ENCODE data around the gene PTBP3.
"Not testable (repeated sequence)": the region's sequence is repeated elsewhere in the genome, so short reads cannot be mapped to it uniquely, and the experiment has no call there.

Gene PTBP3

DNA sequence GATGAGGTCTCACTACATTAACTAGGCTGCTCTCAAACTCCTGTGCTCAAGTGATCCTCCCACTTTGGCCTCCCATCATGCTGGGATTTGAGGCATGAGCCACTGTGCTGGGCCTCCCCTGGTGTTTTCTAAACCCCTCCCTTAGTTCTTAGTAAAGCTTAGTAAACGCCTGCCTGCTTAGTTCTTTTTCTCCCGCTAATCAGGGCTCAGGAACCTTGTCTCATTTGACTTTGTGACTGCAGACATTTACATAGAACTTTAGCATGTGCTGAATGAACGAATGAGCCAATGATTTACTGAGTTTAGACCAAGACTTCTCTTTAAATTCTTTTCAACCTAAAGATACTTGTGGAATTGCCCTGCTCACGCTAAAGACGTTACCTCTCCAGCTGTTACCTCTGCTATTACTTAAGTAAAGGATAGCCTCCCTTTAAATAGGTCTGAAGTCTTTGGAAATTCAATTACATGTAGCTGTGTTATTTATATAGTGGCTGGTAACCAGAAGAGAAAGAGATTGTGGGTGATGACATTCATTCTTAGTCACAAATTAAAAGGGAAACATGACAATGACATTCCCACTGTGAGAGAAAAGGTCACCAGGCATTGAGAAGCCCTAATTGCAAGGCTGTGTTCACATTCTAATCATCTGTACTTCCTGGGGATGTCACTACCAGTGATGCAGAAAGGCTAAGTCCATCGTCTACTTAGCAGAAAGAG is 139.7 kb downstream of the PTBP3 start:
- DNase-seq = no peak

DNA sequence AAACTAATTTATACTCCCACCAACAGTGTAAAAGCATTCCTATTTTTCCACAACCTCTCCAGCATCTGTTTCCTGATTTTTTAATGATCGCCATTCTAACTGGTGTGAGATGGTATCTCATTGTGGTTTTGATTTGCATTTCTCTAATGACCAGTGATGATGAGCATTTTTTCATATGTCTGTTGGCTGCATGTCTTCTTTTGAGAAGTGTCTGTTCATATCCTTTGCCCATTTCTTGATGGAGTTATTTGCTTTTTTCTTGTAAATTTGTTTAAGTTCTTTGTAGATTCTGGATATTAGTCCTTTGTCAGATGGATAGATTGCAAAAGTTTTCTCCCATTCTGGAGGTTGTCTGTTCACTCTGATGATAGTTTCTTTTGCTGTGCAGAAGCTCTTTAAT is 143.1 kb downstream of the PTBP3 start:
- DNase-seq = not testable (repeated sequence)

DNA sequence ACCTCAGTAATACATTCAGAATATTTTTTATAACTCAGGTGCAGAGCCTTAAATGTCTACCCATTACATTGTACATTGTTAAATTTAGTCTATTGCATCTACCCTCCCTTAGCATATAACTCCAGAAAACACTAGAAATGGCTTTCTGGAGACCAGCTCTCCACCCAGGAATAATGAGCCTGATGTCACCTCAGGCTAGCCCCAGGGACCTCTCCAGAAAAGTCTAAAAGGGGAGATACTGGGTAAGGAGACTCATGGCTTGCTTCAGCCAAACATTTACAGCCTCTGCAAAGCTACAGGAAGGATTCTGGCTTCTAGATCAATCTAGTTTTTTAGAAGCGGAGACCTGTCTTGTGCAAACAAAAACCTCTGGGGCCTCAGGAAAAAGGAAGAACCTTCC is 144.5 kb downstream of the PTBP3 start:
- no peak for DNase-seq

DNA sequence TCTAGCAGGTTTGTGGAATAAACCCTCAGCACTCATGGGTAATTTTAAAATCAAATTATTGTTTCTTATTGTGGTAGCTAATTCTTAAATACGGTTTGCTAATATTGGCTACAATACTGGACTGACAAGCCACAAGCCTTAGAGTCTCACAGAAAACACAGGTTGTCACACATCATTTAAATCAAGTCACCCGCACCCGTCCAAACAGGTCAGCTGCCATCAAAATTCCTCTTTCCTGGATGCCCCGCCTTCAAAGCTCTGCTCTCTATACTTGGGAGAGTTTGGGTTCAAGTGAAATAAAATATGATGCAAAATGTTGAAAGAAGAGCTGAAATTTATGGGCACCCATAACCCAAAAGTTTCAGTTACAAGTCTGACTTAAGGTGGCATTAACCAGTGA is 146.0 kb downstream of the PTBP3 start:
- no peak for DNase-seq

DNA sequence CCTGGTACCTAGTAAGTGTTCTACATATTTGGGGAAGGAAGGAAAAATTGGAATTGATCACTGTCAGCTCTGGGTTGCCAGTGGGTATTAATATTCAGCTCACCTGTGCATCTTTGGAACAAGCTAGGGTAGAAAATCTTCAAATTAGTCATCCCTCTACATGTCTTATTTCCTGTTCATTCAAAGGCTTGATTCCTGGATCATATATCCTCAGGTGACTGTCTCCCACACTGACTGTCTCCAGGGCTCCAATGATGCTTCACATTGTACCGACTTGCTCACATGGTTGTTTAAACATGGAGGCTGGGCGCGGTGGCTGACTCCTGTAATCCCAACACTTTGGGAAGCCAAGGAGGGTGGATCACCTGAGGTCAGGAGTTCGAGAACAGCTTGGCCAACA is 146.7 kb downstream of the PTBP3 start:
- DNase-seq = no peak

DNA sequence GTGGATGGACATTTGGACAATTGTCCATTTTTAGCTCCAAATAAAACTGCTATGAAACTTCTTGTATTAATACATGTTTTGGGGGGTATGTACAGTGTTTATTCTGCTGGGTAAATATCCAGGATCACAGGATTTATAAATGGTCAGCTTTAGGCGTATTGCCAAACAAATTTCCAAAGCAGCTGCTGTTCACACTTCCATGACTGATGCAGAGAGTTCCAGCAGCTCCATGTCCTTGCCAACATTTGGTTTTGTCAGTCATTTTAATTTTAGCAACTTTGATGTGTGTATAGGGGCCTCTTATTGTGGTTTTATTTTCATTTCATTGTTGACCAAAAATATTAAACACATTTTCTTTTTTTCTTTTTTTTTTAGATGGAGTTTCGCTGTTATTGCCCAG is 148.5 kb downstream of the PTBP3 start:
- DNase-seq = no peak

DNA sequence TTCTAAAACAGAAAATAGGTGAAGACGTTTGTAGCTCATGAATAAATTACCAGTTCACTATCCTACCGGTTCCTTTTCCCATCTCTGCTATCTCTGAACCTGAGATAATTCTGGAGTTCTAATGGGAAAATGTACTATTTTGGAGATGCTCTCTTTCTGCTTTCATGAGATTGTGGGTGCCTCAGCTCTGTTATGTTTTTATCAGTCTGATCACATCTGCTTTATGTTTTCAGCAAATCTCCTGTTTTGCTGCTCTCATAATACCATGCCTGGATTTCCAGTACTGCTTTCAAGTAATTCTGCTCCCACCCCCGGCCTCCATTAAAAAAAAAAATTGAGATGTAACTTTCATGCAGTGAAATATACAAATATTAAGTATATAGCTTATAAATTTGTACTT is 149.2 kb downstream of the PTBP3 start:
- no peak for DNase-seq

DNA sequence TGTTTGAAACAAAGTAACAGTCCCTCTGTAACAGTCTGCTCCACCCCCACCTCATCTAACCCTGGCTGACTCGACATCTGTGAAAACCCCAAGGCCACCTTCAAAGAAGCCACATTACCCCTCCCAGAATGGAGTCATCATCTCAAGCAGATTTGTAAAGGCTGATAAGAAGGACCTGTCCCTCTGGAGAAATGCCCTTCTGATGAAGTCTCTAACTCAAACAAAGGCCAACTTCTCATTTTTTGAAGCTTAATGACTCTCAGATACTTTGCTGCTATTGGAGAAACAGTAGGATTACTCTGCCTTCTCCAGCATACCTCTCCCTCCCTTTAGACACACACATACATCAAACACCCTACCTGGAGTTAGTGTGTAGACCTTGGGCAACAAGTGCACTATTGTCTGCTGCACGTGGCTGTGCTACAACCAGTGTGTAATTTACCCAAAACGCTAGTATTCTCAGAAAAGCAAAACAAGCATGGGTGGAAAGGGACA is 153.0 kb downstream of the PTBP3 start:
- DNase-seq = peak; percentile 29

DNA sequence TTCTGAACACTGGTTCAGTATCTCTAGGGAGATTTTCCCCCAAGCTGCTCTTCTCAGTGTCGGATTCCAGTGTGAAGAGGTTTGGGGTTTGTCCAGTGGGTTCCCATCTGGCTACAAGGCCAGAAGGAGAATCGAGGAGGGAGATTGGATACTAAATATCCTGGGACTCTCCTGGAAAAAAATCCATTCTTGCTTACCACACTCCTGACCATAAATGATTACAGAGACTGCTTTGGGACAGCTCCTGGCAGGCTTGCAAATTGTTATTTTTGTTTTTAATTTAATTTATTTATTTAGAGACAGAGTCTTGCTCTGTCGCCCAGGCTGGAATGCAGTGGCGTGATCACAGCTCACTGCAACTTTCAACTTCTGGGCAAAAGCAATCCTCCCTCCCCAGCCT is 153.6 kb downstream of the PTBP3 start:
- no peak for DNase-seq

DNA sequence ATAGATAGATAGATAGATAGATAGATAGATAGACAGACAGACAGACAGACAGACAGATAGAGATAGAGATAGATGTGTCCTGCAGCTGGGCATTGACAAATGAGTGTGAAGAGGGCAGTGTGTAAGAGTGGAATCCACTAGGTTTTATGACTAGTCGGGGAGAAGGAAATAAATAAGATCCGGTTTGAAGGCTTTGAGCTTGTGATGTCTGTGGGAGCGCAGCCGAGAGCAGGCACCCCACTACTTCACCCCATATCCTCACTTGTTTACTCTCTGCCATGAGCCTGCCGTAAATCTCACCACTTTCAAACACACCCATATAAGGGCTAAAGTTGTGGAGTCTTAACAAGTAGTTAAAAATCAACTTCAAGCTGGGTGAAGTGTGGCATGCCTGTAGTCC is 156.9 kb downstream of the PTBP3 start:
- DNase-seq = no peak

DNA sequence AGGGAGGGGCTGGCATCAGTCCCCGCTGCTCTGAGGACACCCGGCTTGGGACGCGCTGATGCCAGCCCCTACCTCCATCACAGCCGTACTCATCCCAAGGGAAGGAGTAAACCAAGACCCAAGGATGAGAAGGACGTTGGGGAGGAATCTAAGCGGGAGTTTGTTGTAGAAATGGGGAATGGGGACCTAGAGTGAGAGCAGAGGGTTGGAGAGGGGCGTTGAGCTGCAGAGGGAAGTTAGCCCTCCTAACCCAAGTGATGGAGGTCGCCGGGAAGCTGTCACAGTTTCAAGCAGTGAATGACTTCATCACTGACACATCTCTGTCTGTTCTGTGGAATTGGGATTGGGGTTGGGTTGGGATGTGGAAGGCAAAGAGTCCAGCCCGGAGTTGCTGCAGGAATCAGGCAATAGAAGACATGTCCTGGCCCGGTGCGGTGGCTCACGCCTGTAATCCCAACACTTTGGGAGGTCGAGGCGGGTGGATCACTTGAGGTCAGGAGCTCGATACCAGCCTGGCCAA is 157.6 kb downstream of the PTBP3 start:
- no peak for DNase-seq

DNA sequence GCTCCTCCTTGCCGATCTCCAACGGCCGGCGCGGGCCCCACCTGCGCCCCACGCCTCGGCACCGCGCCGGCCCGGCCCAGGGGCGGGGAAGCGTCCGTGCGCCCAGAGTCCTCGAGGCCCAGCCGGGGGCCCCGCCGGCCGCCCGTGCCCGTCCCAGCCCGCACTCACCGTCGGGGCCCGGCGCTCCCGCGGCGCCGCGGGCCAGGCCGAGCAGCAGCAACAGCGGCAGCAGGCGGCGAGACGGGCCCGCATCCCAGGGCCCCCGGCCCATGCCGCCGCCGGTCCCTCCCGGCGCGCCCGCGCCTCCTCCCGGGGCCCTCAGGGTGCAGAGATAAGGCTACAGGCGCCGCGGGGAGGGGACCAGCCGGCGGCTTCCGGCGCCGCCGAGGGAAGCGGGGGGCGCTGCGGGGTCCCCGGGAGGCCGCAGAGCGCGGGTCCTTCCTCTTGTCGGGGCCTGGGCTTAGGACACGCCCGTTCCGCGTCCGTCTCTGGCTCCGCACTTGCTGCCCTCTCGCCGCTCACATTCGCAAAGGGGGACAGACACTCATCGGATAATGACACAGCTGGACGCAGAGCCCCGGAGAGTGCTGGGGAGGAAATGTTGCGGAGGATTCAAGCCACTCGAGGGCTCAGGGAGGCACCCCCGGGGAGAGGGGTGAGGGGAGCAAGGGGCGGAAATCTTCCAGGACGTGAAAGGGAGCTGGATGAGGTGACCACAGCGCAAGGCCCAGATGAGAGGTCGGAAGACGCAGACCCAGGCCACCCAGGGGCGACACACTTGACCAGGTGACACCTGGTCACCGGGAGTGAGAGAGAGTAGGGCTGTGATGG is 158.2 kb downstream of the PTBP3 start, which contains the start of gene SUSD1:
Gene SUSD1, minus strand, starts transcription at position 333 of the 831 bp plus-strand sequence. Its CDS starts 62 bp downstream, at position 271.
- peak; percentile 8 for DNase-seq

DNA sequence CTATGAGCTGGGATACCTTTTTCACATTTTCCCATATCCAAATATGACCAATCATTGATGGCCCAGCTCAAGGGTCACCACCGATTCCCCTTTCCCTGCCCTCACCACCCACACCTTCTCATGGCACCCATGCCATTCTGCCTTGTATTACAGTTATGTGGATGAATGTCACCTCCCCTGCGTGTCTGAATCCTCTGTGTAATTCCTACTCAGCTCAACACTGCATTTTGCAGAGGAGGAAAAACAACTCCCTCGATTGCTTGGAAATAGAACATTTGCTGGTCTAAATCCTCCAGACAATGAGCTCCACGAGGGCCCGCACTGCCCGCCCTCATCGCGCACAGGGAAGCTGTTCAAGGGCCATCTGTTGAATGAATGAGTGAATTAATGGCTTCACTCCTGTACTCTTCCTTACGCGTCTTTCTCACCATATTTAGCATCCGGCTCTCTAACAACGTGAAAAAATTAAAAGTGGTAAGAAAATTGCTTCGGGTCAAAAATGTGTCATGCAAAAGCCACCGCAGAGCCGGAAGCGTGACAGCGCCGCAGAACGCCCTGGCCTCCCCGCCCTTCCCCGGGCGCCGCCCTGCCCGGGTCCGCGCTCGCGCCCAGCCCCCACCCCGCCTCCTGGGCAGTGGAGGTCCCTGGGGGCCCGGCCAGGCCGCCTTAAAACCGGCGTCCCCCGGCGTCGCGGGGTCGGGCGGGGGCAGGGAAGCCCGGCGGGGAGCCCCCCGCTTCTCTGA is 159.0 kb downstream of the PTBP3 start:
- peak; percentile 68 for DNase-seq

DNA sequence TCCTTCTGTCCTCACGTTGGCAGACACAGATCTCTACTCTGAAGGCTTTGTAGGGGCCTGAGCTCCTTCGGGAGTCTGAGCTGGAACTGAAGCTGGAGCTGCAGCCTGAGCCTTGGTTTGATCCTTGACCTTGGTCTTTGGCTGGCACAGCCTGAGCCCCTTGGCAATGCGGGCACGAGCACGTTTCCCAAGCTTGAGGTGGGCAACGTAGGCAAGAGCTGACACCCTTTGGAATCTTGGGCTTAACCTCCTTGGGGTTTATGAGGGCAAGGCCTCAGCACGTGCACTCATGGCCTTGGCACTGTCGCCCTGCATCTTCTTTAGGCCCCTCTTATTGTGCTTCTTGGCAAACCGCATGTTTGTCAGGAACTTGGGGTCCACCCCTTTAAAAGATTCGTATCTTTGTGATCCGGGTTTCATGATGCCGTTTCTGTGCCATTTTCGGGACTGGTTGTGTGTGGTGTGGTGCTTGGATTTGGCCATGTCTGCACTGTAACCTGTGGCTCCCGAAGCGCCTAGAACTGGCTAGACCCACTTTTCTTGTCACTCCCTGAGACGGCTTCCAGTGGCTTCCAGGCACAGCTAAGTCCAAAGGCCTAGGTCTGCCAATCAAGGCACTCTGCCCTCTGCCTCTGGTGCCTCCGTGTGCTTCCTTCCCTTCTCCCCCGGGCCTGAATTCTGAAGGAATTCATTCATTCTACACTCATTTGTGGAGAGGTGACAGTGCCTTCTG is 159.8 kb downstream of the PTBP3 start:
- no peak for DNase-seq

DNA sequence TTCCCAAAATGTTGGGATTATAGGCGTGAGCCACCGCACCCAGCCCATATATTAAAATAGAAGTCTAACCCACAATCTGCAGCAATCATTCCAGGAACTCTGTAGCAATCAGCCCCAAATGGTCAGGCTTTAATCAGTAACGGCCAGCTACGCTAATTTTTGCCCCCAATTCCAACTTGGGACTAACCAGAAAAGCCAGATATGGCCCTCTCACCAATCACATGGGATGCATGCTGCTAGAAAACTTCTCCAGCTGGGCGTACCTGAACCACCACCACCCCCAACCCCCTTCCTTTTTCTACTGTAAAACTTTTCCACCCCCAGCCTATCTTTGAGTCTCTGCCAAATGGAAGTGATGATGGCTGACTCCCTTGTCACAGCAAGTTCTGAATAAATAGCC is 162.5 kb downstream of the PTBP3 start:
- no peak for DNase-seq

DNA sequence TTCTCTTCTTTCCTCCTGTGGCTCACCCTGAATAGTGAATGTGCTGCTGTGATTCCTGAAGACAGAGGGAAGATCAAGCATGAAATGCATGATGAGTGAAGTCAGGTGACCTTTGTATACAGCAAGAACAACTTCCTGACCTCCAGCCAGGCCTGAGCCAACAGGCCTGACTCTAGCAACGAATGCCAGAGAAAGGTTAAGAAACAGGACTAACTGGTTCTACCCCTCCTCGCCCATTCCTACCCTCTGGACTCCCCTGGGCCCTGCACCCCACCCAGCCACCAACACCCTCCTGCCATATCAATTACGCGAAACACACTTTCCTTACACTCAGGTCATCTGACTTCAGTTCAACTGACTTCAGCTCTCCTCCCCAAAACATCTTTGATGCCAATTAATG is 163.2 kb downstream of the PTBP3 start:
- DNase-seq = no peak

DNA sequence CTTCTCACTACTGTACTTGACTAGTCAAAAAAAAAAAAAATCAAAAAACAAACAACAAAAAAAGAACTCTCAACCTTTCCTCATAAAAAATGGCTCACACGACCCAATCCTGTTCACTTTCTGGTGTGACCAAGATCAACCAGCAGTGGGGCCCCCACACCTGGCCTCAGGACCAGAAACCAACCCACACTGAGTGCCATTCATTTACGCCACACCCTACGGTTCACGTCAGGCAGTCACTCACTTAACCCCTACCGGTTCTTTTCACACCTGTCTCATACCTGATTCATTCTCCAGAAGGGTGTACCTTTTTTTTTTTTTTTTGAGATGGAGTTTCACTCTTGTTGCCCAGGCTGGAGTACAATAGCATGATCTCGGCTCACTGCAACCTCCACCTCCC is 164.1 kb downstream of the PTBP3 start:
- no peak for DNase-seq

DNA sequence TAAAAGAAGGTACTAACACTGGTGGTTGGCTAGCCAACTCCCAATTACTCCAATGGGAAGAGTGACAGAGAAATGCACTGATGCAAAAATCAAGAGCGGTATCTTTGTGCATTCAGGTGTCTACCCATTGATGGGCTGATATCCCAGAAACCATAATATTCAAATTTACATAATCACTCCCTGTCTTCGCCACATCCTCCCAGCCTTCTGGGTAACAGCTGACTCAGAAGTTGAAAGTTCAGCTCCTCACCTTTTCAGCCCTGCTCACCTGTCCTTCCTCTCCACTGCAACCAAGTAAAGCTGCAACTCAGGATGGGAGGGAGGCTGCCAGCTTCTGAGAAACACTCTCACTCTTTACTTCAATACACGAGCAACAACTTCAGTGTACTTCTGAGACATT is 165.2 kb downstream of the PTBP3 start:
- DNase-seq = no peak
